Measurements from ENCODE around the gene CERS6.
"Not testable (repeated sequence)": the region's sequence is repeated elsewhere in the genome, so short reads cannot be mapped to it uniquely, and the experiment has no call there.

The CERS6 gene

DNA sequence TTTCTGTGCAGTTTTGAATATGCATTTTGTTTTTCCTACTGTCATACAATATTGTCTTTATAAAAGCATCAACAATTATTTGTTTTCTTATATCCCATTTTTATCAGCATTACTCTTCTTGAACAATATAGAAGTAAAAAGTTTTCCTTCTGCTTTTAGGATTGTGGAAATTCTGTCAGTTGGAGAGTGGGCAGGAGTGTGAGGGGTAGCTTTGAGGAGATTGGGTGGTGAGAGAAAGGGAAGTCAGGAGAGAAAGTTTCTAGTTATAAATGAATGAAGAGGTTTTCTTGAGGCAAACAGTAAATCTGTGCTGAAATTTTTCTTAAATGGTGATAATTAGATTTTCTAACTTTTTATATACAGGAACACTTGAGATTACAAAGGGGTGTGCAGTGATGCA, 194.7 kb downstream of the CERS6 start:
- peaks cover 7% of the 10 kb centered on the region for H3K4me1 ChIP-seq
- no peaks in the 10 kb centered on the region for H3K9me3 ChIP-seq (ENCODE audit: control insufficient read depth, low read length)
- H3K4me2 ChIP-seq (ENCODE audit: low read length) = no peak overlapping the region
- no peaks in the 10 kb centered on the region for H3K36me3 ChIP-seq (ENCODE audit: control insufficient read depth, insufficient read depth, low read length)
- no peak overlapping the region for H3K27ac ChIP-seq
- no peak overlapping the region for H3K4me3 ChIP-seq (ENCODE audit: low read depth, low read length)
- TF ChIP-seq, protein P1, sequence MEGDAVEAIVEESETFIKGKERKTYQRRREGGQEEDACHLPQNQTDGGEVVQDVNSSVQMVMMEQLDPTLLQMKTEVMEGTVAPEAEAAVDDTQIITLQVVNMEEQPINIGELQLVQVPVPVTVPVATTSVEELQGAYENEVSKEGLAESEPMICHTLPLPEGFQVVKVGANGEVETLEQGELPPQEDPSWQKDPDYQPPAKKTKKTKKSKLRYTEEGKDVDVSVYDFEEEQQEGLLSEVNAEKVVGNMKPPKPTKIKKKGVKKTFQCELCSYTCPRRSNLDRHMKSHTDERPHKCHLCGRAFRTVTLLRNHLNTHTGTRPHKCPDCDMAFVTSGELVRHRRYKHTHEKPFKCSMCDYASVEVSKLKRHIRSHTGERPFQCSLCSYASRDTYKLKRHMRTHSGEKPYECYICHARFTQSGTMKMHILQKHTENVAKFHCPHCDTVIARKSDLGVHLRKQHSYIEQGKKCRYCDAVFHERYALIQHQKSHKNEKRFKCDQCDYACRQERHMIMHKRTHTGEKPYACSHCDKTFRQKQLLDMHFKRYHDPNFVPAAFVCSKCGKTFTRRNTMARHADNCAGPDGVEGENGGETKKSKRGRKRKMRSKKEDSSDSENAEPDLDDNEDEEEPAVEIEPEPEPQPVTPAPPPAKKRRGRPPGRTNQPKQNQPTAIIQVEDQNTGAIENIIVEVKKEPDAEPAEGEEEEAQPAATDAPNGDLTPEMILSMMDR (IDR thresholded peaks at IDR 0.05) = no peak
- no peak overlapping the region for H2AFZ ChIP-seq
- no peak overlapping the region for H3K9ac ChIP-seq
- peaks cover 2% of the 10 kb centered on the region for H3K79me2 ChIP-seq
- H3K27me3 ChIP-seq (ENCODE audit: control insufficient read depth, insufficient read depth, low read length) = no peaks in the 10 kb centered on the region

DNA sequence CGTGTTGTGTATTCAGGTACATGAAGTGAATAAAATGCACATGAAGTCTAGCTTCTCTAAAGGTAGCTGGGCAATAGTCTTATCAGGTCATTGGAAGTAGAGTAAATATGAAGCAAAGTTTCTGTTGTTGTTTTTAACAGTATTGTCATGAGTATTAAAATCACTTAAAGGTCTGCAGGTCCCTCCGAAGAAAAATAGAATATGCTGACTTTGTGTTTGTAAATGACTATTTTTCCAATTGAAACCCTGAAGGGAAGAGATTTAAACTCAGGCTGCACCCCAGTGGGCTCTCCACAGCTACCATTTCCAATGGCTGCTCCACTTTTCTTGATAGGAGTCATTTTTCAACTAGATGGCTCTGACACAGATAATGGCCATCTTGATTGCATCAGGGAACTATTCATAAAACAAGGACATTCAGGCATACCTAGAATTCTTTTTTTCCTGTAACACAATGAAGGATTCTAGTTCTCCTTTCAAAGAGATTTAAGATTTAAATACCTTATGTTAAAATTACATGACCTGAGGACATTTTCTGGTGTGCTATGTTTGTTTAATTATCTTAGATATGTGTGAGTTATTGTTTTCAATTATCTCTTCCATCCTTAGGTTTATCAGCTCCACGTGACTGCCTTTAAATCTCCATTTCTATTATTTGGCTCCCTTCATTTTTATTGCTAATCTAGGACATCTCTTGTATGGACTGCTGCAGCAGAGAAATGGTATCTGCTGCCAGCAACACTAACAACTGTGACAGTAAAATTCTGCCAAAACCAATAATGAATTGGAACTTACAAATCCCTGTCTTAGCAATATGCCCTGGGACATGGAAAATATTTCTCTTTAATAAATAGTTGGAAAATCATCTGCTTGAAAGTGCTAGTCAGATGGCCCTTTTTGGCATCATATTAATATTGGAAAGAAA, 197.2 kb downstream of the CERS6 start:
- Histone ChIP-seq H3K27ac (no peak overlapping the region), H3K79me2 (peaks cover 2% of the 10 kb centered on the region), H3K9ac (no peak overlapping the region), H3K36me3 (ENCODE audit: control insufficient read depth, insufficient read depth, low read length) (no peaks in the 10 kb centered on the region), H3K4me3 (ENCODE audit: low read depth, low read length) (no peak overlapping the region), H3K4me2 (ENCODE audit: low read length) (no peak overlapping the region), H3K4me1 (peaks cover 7% of the 10 kb centered on the region), H3K9me3 (ENCODE audit: control insufficient read depth, low read length) (no peaks in the 10 kb centered on the region), H2AFZ (no peak overlapping the region), H3K27me3 (ENCODE audit: control insufficient read depth, insufficient read depth, low read length) (no peaks in the 10 kb centered on the region)
- TF ChIP-seq, protein P1 (IDR thresholded peaks at IDR 0.05) = no peak

DNA sequence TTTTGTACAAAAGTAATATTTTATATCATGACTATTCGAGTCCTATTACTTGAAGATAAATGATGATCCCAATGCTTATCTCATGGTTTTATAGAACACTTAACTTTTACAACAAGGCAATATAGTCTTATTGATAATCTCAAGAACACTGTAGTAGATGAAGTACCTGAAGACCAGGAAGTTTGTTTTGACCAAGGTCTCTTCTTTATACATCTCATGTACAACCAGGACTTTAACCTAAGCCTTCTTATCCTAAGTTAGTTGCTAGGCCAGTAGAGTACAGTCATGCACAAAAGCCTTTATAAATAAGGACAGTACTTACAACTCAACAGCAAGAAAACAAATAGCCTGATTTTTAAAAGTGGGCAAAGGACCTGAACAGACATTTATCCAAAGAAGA, 198.6 kb downstream of the CERS6 start:
- Histone ChIP-seq H3K9ac (no peak overlapping the region), H3K4me1 (no peaks in the 10 kb centered on the region), H3K27ac (no peak overlapping the region), H3K4me3 (ENCODE audit: low read depth, low read length) (no peak overlapping the region), H3K79me2 (peaks cover 2% of the 10 kb centered on the region), H3K9me3 (ENCODE audit: control insufficient read depth, low read length) (no peaks in the 10 kb centered on the region), H2AFZ (no peak overlapping the region), H3K36me3 (ENCODE audit: control insufficient read depth, insufficient read depth, low read length) (no peaks in the 10 kb centered on the region), H3K27me3 (ENCODE audit: control insufficient read depth, insufficient read depth, low read length) (no peaks in the 10 kb centered on the region), H3K4me2 (ENCODE audit: low read length) (no peak overlapping the region)
- TF ChIP-seq, protein P1 (IDR thresholded peaks at IDR 0.05) = no peak

DNA sequence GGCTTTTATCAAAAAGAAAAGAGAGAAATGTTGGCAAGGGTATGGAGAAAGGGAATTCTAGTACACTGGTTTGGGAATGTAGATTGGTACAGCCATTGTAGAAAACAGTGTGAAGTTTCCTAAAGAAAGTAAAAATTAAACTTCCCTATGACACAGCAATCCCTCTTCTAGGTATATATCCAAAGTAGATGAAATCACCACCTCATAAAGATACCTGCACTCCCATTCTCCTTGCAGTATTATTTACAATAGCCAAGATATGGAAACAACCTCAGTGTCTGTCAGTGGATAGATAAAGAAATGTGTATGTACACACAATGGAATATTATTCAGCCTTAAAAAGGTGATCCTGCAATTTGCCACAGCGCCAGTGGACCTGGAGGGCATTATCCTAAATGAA, 199.1 kb downstream of the CERS6 start:
- Histone ChIP-seq H3K27ac (no peak overlapping the region), H3K27me3 (ENCODE audit: control insufficient read depth, insufficient read depth, low read length) (no peaks in the 10 kb centered on the region), H3K4me3 (ENCODE audit: low read depth, low read length) (no peak overlapping the region)

DNA sequence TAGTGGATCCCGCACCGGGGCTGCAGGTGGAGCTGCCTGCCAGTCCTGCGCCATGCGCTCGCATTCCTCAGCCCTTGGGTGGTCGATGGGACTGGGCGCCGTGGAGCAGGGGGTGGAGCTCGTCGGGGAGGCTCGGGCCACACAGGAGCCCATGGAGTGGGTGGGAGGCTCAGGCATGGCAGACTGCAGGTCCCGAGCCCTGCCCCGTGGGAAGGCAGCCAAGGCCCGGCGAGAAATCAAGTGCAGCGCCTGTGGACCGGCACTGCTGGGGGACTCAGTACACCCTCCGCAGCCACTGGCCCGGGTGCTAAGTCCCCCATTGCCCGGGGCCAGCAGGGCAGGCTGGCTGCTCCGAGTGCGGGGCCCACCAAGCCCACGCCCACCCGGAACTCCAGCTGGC, 201.3 kb downstream of the CERS6 start:
- H3K27me3 ChIP-seq (ENCODE audit: control insufficient read depth, insufficient read depth, low read length); H2AFZ ChIP-seq; H3K4me1 ChIP-seq; H3K36me3 ChIP-seq (ENCODE audit: control insufficient read depth, insufficient read depth, low read length); H3K9ac ChIP-seq; H3K4me3 ChIP-seq (ENCODE audit: low read depth, low read length); H3K79me2 ChIP-seq; H3K4me2 ChIP-seq (ENCODE audit: low read length); H3K9me3 ChIP-seq (ENCODE audit: control insufficient read depth, low read length); H3K27ac ChIP-seq: not testable (repeated sequence)

More for the DNA sequence above, 199.1 kb downstream of the CERS6 start:
- H3K9me3 ChIP-seq (ENCODE audit: control insufficient read depth, low read length) = no peaks in the 10 kb centered on the region
- no peak overlapping the region for H3K9ac ChIP-seq
- TF ChIP-seq, protein P1 (IDR thresholded peaks at IDR 0.05) = no peak
- no peak overlapping the region for H2AFZ ChIP-seq
- H3K36me3 ChIP-seq (ENCODE audit: control insufficient read depth, insufficient read depth, low read length) = no peaks in the 10 kb centered on the region
- no peak overlapping the region for H3K4me2 ChIP-seq (ENCODE audit: low read length)
- no peaks in the 10 kb centered on the region for H3K4me1 ChIP-seq
- peaks cover 2% of the 10 kb centered on the region for H3K79me2 ChIP-seq

Data from parathyroid adenoma (tissue), 2 donors.